Pancreas (tissue), 10 donors: ENCODE measurements around the gene CFDP1. TPM values are rescaled to one million over a fixed set of nuclear protein-coding genes. Genes with fewer than 3 reads are reported as not detected.

Experiments used
- ATAC-seq, 4 donors: fragments of 200-7000 bp; cut with Tn5 transposase; one replicate each; pipeline versions ENCODE4 v1.8.0 to v1.9.1; 2020; ENCODE audit warnings: mild to moderate bottlenecking in 4 of 4, moderate library complexity in 4 of 4
- DNase-seq, 6 donors: peaks; one replicate each; pipeline ENCODE4 v3.0.0-alpha.2; 2020
- FAIRE-seq: peaks from 2 replicates; lab custom pipeline; 2012; peaks lifted over from hg19 to GRCh38; lab: Jason Lieb, UNC
- H3K27ac ChIP-seq, 4 donors: fragments of 200-600 bp; sonication (generic); 1 replicate in 3 of 4; 2 replicates in 1 of 4; pipeline versions ENCODE4 v1.5.0 to v1.8.0; 2020
- H3K27me3 ChIP-seq, 4 donors: fragments of 200-600 bp; one replicate each; pipeline ENCODE4 v1.8.0; 2021
- H3K36me3 ChIP-seq, 3 donors: fragments of 200-600 bp; sonication (generic) in 1 of 3; one replicate each; pipeline versions ENCODE4 v1.5.0 to v1.8.0; 2020 to 2021
- H3K4me1 ChIP-seq, 3 donors: fragments of 200-600 bp; one replicate each; pipeline ENCODE4 v1.8.0; 2021
- H3K4me3 ChIP-seq, 4 donors: fragments of 200-600 bp; sonication (generic) in 2 of 4; one replicate each; pipeline versions ENCODE4 v1.5.0 to v1.8.0; 2020 to 2021
- H3K9me3 ChIP-seq, 4 donors: fragments of 200-600 bp; one replicate each; pipeline ENCODE4 v1.8.0; 2021
- WGBS, 2 donors: extraction: QIAGEN DNeasy Blood & Tissue Kit; methylation state at CpG; one replicate each; pipeline ENCODE4 v1.1.7; 2013; 5-methylcytosine and 5-hydroxymethylcytosine counted together
- intact Hi-C, 3 donors: fragments of 100-400 bp; cut with DNase I; formaldehyde crosslinking; loops; one replicate each; pipeline versions ENCODE4 v1.11.1 to v1.14.2; 2022
- polyA plus RNA-seq, 2 donors: library from polyadenylated mRNA; stranded (reverse); fragments of 200-250 nt; gene quantifications; one replicate each; pipeline ENCODE4 v1.2.3, GENCODE V29; 2013
- total RNA-seq, 6 donors: library from RNA; stranded (reverse); fragmentation: NEBNext Ultra II Directional in 4 of 6; extraction: Animal tissue kit (Norgen Biotek cat#: 25700) in 4 of 6; gene quantifications; one replicate each; pipeline versions ENCODE4 v1.2.1 to v1.2.4, GENCODE V29; 2021 to 2023
- TF ChIP-seq, protein P1 (sequence below), 4 donors: fragments of 200-600 bp; sonication (generic) in 3 of 4; IDR thresholded peaks; one replicate each; pipeline versions ENCODE4 v1.5.0 to v1.8.0; 2021; ENCODE audit warnings: antibody characterized with exemption in 4 of 4
- donor health status: healthy with polysubstance abuse.
- donor health status: DM: no; HTN: no; CAD: no; lungs with moderate emphysema.
- donor health status: DM: no; HTN: no; CAD: no.
- donor health status: control.
- donor health status: control.
- donor health status: Bipolar disorder and iron deficiency.
- donor health status: DM: yes; HTN: yes; CAD: no.
- donor health status: DM: no; HTN: no; CAD: no.
- donor health status: DM: no; HTN: no; CAD: no.
- donor health status: DM: yes; HTN: yes; CAD: no.

The CFDP1 gene
- total and polyA plus RNA-seq, 8 donors, result 19.3 to 57.5 (median 25.6) TPM

DNA sequence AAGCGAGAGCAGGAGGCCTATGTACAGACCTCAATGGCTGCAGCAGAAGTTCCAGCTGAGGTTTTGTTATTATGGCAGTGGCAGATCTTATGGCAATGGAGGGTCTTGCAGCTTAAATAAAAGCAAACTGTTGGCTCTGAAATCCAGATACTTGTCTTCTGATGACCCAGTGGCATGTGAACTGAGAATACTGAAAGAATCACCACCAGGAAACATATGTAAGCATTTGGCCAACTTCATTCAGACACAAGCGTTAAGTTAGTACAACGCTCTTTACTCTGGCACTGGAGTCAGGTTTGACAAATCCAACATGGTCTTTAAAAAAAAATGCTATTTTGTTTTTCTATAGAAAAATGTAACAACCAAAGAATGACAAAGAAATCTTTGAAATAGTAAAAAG lies 70.5 kb downstream of the CFDP1 start:
- TF ChIP-seq, protein P1, sequence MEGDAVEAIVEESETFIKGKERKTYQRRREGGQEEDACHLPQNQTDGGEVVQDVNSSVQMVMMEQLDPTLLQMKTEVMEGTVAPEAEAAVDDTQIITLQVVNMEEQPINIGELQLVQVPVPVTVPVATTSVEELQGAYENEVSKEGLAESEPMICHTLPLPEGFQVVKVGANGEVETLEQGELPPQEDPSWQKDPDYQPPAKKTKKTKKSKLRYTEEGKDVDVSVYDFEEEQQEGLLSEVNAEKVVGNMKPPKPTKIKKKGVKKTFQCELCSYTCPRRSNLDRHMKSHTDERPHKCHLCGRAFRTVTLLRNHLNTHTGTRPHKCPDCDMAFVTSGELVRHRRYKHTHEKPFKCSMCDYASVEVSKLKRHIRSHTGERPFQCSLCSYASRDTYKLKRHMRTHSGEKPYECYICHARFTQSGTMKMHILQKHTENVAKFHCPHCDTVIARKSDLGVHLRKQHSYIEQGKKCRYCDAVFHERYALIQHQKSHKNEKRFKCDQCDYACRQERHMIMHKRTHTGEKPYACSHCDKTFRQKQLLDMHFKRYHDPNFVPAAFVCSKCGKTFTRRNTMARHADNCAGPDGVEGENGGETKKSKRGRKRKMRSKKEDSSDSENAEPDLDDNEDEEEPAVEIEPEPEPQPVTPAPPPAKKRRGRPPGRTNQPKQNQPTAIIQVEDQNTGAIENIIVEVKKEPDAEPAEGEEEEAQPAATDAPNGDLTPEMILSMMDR (IDR thresholded peaks at IDR 0.05), result no peak
- intact Hi-C loops, result no loop called here
- H3K4me3 ChIP-seq, result no peak overlapping the region
- H3K9me3 ChIP-seq, result no peaks in the 10 kb centered on the region
- H3K36me3 ChIP-seq, result no peaks in the 10 kb centered on the region
- no peak for DNase-seq
- no peaks in the 10 kb centered on the region for H3K27me3 ChIP-seq
- no peak for FAIRE-seq
- no peak for ATAC-seq
- peaks cover 0 to 4% (median 0%) of the 10 kb centered on the region in 3 donors for H3K4me1 ChIP-seq
- 98 to 99% methylated on average over 3 of the region's 3 CpGs for WGBS, 2 donors
- H3K27ac ChIP-seq, result no peak overlapping the region

GRCh38 chr16:75361936-75362335 lies 71.4 kb downstream of the CFDP1 start:
- ATAC-seq (no peak), DNase-seq (no peak), FAIRE-seq (no peak)
- peaks cover 0 to 4% (median 0%) of the 10 kb centered on the region in 3 donors for H3K4me1 ChIP-seq
- TF ChIP-seq, protein P1 (IDR thresholded peaks at IDR 0.05), result no peak
- WGBS, 2 donors, result 89 to 93% methylated on average over 5 of the region's 5 CpGs
- no peaks in the 10 kb centered on the region for H3K36me3 ChIP-seq
- no peak overlapping the region for H3K4me3 ChIP-seq
- no peak overlapping the region for H3K27ac ChIP-seq
- H3K27me3 ChIP-seq, result no peaks in the 10 kb centered on the region
- no peaks in the 10 kb centered on the region for H3K9me3 ChIP-seq
- intact Hi-C loops, result no loop called here

DNA sequence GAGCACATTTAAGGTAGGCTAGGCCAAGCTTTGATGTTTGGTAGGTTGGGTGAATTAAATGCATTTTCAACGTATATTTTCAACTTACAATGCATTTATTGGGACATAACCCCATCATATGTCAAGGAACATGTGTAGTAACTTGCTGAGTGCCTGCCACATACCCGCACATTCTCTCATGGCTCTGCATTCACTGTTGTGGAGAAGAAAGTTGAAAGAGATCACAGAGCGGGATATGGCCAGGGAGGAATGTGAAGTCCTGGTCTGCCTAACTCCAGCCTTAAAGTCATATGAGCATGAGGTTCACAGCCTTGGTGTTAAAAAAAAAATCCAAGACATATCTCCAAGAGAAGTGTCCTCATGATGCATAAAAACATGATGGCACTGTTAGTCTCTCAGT lies 79.1 kb downstream of the CFDP1 start:
- Histone ChIP-seq H3K4me3 (no peak overlapping the region), H3K27ac (no peak overlapping the region), H3K9me3 (no peaks in the 10 kb centered on the region), H3K4me1 (peaks cover 0 to 4% (median 0%) of the 10 kb centered on the region in 3 donors), H3K27me3 (no peaks in the 10 kb centered on the region), H3K36me3 (no peaks in the 10 kb centered on the region)
- no peak for DNase-seq
- 90 to 93% methylated on average over 3 of the region's 3 CpGs for WGBS, 2 donors
- TF ChIP-seq, protein P1 (IDR thresholded peaks at IDR 0.05), result no peak
- ATAC-seq, result no peak
- no peak for FAIRE-seq
- intact Hi-C loops, result no loop called here

DNA sequence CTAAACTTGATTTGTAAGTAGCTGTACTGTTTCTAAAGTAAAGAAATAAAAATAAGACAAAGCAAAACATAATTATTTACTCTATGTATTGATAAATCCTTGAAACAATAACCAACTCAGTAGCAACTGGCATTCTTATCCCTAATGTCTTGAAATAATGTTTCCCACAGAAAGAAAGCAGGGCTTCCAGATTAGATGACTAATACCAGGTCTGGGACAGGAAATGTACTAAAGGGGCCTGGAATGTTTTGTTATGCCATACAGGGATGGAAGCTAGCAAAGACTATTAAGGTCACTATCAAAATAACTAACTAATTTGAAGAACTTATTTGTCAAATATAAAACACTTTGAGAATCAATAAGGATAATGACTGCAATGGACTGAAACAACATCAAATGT lies 82.1 kb downstream of the CFDP1 start:
- TF ChIP-seq, protein P1 (IDR thresholded peaks at IDR 0.05), result no peak
- no peak overlapping the region for H3K4me3 ChIP-seq
- H3K27me3 ChIP-seq, result no peaks in the 10 kb centered on the region
- no peak overlapping the region for H3K27ac ChIP-seq
- ATAC-seq (no peak), DNase-seq (no peak), FAIRE-seq (no peak)
- H3K9me3 ChIP-seq, result no peaks in the 10 kb centered on the region
- intact Hi-C loops, result no loop called here
- no peaks in the 10 kb centered on the region for H3K4me1 ChIP-seq
- no peaks in the 10 kb centered on the region for H3K36me3 ChIP-seq

DNA sequence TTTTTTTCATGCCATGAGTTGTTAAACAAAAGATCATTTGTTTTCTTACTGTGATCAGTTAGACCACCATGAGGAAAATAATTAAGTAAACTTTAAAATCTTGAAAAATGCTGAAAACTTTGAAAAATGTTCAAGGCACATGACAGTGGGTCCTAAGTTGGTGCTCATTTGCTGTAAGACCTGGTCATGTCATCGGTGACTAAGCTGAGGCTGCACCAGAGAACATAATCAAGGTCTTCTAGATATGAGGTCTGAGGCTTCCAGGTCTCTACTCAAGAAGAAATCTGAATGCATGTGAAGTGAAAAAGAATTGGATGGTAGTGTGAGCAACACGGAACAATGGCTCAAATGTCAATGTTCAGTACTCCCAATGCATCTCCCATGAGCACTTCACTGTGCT lies 87.6 kb downstream of the CFDP1 start:
- no peak for DNase-seq
- Histone ChIP-seq H3K4me1 (peaks cover 6 to 17% (median 7%) of the 10 kb centered on the region in 3 donors), H3K27me3 (no peaks in the 10 kb centered on the region), H3K4me3 (no peak overlapping the region), H3K36me3 (no peaks in the 10 kb centered on the region), H3K9me3 (no peaks in the 10 kb centered on the region), H3K27ac (no peak overlapping the region)
- intact Hi-C loops, result no loop called here
- WGBS, 2 donors, result 96 to 98% methylated on average over 2 of the region's 2 CpGs
- ATAC-seq, result no peak
- FAIRE-seq, result no peak
- TF ChIP-seq, protein P1 (IDR thresholded peaks at IDR 0.05), result no peak
